ENCODE data around the gene JADE1. TPM values are rescaled to one million over a fixed set of nuclear protein-coding genes. Genes with fewer than 3 reads are reported as not detected.

JADE1 gene
- total and polyA plus RNA-seq, 3 donors from 2014 or later: 19.1 to 32.2 (median 28.9) TPM

GRCh38 chr4:128770807-128771206 lies 38.7 kb upstream of the JADE1 start:
- no peak overlapping the region for H3K4me3 ChIP-seq
- intact Hi-C loops (cut with DNase I; ENCODE audit: low total_unique reads): no loop called here
- no peak overlapping the region for H3K27ac ChIP-seq
- no peaks in the 10 kb centered on the region for H3K27me3 ChIP-seq
- H3K9me3 ChIP-seq: no peaks in the 10 kb centered on the region
- TF ChIP-seq CTCF (IDR thresholded peaks at IDR 0.05) (no peak), POLR2A (IDR thresholded peaks at IDR 0.05) (no peak)
- peaks cover 8% of the 10 kb centered on the region for H3K4me1 ChIP-seq
- H3K36me3 ChIP-seq (ENCODE audit: low read depth, missing control alignments): no peaks in the 10 kb centered on the region
- WGBS, 2 donors: 87 to 93% methylated on average over 3 of the region's 3 CpGs
- DNase-seq: no peak

DNA sequence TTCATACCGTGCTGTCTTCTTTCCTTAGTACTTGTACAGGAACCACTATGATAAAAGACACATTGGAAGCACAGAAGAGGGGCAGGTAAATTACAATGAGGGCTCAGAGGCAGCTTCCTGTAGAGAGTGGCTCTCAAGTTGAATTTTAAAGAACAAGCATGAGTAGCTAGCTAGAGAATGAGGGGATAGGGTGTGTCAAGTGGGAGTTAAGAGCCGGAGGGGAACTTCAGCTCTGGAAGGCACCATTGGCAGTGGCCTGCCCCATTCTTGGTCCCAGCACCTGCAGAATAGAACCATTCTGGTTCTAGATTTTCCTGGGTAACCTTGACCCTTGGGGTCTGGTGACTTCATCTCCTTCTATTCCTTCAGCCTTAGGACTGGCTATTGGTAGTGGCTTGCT lies 34.0 kb upstream of the JADE1 start:
- no peak overlapping the region for H3K27ac ChIP-seq
- DNase-seq: no peak
- H3K4me1 ChIP-seq: no peaks in the 10 kb centered on the region
- 93 to 95% methylated on average over 2 of the region's 2 CpGs for WGBS, 2 donors
- H3K27me3 ChIP-seq: no peaks in the 10 kb centered on the region
- no peak for TF ChIP-seq CTCF (IDR thresholded peaks at IDR 0.05)
- no peak for TF ChIP-seq POLR2A (IDR thresholded peaks at IDR 0.05)
- no peaks in the 10 kb centered on the region for H3K9me3 ChIP-seq
- H3K36me3 ChIP-seq (ENCODE audit: low read depth, missing control alignments): no peaks in the 10 kb centered on the region
- intact Hi-C loops (cut with DNase I; ENCODE audit: low total_unique reads): no loop called here
- no peak overlapping the region for H3K4me3 ChIP-seq

- 87 to 93% methylated on average over 3 of the region's 3 CpGs for WGBS, 2 donors
- TF ChIP-seq POLR2A (IDR thresholded peaks at IDR 0.05) (no peak), CTCF (IDR thresholded peaks at IDR 0.05) (no peak)
- intact Hi-C loops (cut with DNase I; ENCODE audit: low total_unique reads): no loop called here
- Histone ChIP-seq H3K27ac (no peak overlapping the region), H3K4me1 (no peaks in the 10 kb centered on the region), H3K36me3 (ENCODE audit: low read depth, missing control alignments) (no peaks in the 10 kb centered on the region), H3K27me3 (no peaks in the 10 kb centered on the region), H3K9me3 (no peaks in the 10 kb centered on the region), H3K4me3 (no peak overlapping the region)
- DNase-seq: no peak
Observed at GRCh38 chr4:128775916-128776315, 33.6 kb upstream of the JADE1 start.

DNA sequence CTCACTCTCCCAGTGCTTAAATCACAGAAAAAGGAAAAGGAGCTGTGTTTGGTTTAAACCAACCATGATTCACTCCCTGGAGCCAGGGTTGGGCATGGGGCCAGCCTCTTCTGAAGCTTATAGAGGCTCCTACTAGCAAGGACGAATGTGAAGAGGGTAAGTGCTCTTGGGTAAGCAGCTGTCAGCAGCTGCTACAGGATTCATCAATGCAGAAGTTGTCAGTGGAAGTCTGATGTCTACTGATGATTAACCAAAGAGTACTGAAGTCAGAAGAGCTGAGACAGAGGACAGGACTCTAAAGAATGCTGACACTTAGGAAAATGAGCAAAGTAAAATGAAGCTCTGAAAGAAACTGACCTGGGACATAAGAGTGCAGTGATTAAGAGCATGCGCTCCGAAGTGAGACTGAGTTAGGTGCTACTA lies 32.7 kb upstream of the JADE1 start:
- WGBS, 2 donors: 72 to 73% methylated on average over 3 of the region's 3 CpGs
- DNase-seq: no peak
- TF ChIP-seq CTCF (IDR thresholded peaks at IDR 0.05) (no peak), POLR2A (IDR thresholded peaks at IDR 0.05) (no peak)

DNA sequence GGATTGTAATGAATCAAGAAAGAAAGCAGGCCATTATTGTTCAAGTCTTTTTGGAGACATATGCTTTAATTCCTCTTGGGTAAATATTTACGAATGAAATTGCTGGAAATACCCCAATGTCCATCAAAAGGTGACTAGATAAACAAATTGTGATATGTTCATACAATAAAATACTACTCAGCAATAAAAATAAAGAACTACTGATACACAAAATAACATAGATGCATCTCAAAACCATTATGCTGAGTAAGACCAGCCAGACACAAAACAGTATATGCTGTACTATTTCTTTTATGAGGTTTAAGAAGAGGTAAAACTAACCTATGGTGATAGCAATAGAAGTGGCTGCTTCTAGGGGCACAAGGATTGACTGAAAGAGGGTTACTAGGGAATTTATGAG lies 28.8 kb upstream of the JADE1 start:
- Histone ChIP-seq H3K9me3 (no peaks in the 10 kb centered on the region), H3K27ac (no peak overlapping the region), H3K4me3 (no peak overlapping the region), H3K27me3 (no peaks in the 10 kb centered on the region), H3K4me1 (no peaks in the 10 kb centered on the region), H3K36me3 (ENCODE audit: low read depth, missing control alignments) (no peaks in the 10 kb centered on the region)
- 83 to 91% methylated on average over 1 of the region's 1 CpG for WGBS, 2 donors
- DNase-seq: no peak
- intact Hi-C loops (cut with DNase I; ENCODE audit: low total_unique reads): no loop called here
- TF ChIP-seq POLR2A (IDR thresholded peaks at IDR 0.05) (no peak), CTCF (IDR thresholded peaks at IDR 0.05) (no peak)

More for the DNA sequence above, 32.7 kb upstream of the JADE1 start:
- Histone ChIP-seq H3K27ac (no peak overlapping the region), H3K9me3 (no peaks in the 10 kb centered on the region), H3K4me1 (no peaks in the 10 kb centered on the region), H3K4me3 (no peak overlapping the region), H3K36me3 (ENCODE audit: low read depth, missing control alignments) (no peaks in the 10 kb centered on the region), H3K27me3 (no peaks in the 10 kb centered on the region)
- intact Hi-C loops (cut with DNase I; ENCODE audit: low total_unique reads): no loop called here

Measured in testis (tissue), 3 donors.